GM06990 (cell line): ENCODE results near the gene SUPT4H1.

ENCODE experiments used
- DNase-seq: peaks from one replicate; pipeline ENCODE4 v3.0.0-alpha.2; 2011; ENCODE audit not compliant: insufficient read length; ENCODE audit errors: extremely low read depth
- H3K27me3 ChIP-seq: replicated peaks from 2 replicates; pipeline ENCODE4 v1.6.0; 2011; ENCODE audit warnings: low read length; ENCODE audit not compliant: control insufficient read depth, insufficient read depth
- H3K36me3 ChIP-seq: 2 replicates; pipeline ENCODE4 v1.5.1; 2011; ENCODE audit warnings: low read length; ENCODE audit not compliant: control insufficient read depth, insufficient read depth
- H3K4me3 ChIP-seq: replicated peaks from 2 replicates; pipeline ENCODE4 v1.5.1; 2011; ENCODE audit warnings: low read depth, mild to moderate bottlenecking, control low read depth, low read length
- TF ChIP-seq, protein P1 (sequence below): IDR thresholded peaks from 2 replicates; pipeline ENCODE4 v1.5.1; 2011; ENCODE audit warnings: low read length, control low read depth, mild to moderate bottlenecking, inconsistent platforms; ENCODE audit not compliant: insufficient read depth, poor library complexity, severe bottlenecking

The SUPT4H1 gene

DNA sequence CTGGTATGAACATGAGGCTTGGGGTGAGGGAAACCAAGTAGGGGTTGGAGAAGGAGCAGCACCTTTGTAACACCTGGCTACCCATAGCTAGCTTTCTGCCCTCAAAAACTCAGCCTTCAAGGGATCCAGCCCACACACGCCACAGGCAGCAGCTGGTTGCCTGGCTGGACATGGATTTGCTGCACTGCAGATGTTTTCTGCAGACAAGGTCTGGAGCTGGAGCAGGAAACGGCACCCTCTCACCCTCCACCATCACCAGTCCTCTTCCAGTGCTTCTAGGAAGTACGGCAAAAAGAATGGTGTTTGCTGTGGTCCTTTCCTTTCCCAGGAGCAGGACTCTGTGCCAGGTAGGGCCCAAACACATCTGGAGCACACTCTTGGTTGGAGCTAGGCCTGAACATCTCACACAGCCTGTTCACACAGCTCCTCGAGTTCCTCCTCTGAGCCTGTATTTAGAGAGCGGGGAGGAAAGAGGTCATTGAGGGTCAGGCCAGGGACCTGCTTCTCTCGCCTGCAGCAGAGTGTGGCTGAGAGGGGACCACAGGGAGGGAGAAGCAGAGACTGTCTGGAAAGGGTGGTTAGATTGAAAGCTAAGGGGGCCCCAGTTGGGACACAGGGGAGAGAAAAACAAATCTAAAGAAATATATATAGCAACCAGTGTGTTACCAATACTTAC is 2.7 kb upstream of the SUPT4H1 start:
- TF ChIP-seq, protein P1, sequence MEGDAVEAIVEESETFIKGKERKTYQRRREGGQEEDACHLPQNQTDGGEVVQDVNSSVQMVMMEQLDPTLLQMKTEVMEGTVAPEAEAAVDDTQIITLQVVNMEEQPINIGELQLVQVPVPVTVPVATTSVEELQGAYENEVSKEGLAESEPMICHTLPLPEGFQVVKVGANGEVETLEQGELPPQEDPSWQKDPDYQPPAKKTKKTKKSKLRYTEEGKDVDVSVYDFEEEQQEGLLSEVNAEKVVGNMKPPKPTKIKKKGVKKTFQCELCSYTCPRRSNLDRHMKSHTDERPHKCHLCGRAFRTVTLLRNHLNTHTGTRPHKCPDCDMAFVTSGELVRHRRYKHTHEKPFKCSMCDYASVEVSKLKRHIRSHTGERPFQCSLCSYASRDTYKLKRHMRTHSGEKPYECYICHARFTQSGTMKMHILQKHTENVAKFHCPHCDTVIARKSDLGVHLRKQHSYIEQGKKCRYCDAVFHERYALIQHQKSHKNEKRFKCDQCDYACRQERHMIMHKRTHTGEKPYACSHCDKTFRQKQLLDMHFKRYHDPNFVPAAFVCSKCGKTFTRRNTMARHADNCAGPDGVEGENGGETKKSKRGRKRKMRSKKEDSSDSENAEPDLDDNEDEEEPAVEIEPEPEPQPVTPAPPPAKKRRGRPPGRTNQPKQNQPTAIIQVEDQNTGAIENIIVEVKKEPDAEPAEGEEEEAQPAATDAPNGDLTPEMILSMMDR, result no peak
- peaks cover 2% of the 10 kb centered on the region for H3K36me3 ChIP-seq
- no peaks in the 10 kb centered on the region for H3K27me3 ChIP-seq
- no peak overlapping the region for H3K4me3 ChIP-seq
- DNase-seq, result no peak

DNA sequence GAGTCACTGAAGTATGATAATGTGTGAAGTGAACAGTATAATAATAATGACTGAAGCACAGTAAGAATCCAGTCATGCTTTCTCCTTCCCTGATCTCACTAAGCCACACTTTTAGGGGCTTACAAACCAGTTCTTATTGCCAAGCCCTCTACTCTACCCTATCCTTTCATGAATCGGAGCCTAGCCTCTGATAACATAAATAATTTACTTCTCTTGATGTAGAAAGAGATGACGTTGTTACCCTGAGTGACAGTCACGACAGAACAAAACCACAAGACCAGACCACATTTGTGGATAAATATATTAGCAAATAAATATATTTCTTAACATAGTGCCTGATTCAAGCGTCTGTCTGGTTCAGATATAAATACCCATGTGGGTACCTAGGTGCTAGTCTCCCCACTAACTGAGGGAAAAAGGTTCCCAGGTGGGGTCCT is 1.4 kb upstream of the SUPT4H1 start:
- Histone ChIP-seq H3K4me3 (peak overlapping the region; percentile 79), H3K27me3 (no peaks in the 10 kb centered on the region), H3K36me3 (peaks cover 3% of the 10 kb centered on the region)
- TF ChIP-seq, protein P1, result no peak
- no peak for DNase-seq

DNA sequence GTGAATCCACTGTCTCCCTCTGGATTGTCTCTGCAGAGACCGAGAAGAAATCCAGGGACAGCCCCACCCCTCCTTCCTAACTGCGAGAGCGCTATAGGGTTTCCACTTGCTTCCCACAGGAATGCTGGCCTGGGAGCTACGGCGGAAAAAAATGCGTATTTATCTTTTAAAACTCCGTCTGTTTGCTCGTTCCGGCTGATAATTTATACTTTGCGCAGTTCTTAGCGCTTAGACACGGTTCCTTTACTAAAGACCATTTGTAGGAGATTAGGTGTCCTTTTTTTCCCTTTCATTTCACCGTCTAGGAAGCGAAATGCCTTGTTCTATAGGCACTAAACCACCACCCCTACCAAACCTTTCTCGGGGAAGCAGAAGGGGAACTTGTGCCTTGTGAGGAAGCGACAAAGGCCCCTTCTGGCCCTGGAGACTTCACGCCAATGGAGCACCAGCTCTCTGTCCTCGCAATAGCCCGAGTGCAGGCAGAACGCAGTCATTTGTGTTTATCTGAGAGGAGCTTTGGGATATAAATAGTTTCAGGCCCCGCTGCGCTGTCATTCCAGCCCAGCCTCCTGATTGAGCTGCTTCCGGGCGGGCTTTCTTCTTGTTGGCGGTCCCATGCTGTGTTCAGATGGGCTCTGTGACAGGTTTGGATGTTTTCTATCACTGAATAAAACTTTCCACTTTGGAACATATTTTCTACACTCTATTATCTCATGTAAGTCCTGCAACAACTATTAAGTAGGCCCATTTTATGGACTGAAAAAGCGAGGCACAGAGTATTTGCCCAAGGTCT is 791 bp upstream of the SUPT4H1 start:
- Histone ChIP-seq H3K36me3 (peaks cover 5% of the 10 kb centered on the region), H3K4me3 (peak overlapping the region; percentile 79), H3K27me3 (no peaks in the 10 kb centered on the region)
- TF ChIP-seq, protein P1, result no peak
- peak; percentile 57 for DNase-seq

DNA sequence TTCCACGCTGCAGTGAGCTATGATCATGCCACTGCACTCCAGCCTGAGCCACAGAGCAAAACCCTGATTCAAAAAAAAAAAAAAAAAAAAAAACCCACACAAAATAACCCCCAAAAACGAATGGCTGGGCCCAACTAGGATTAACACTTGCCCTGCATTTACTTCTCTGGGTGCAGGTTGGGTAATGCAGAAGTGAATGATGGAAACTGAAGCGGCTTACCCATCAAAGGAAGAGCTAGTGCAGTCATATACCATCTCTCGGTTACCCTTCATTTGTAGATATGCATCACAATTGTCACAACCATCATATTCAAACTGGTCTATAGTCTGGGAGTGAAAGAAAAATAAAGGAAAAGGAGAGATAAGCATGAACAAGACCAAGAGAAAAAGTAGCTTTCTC is 819 bp downstream of the SUPT4H1 start:
- DNase-seq, result no peak

DNA sequence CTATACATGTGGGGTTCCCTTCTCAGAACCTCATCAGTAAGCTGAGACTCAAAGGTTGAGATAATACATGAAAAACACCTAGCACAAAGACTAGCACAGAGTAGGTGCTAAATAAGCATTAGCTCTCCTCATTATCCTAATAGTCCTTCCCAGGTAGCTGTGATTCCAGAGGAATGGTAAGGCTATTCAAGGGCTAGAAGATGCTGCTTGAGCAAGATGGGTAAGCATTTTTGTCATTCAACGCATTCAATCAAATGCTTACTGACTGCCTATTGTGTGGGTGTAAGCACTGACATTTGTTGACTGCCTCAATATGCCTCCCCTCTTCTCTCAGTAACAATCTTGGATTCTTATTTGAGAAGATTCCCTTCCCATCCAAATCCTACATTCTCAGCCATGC is 4.0 kb downstream of the SUPT4H1 start:
- no peak for DNase-seq

More for the DNA sequence above, 819 bp downstream of the SUPT4H1 start:
- Histone ChIP-seq H3K27me3 (no peaks in the 10 kb centered on the region), H3K36me3 (peaks cover 11% of the 10 kb centered on the region), H3K4me3 (peak overlapping the region; percentile 90)
- TF ChIP-seq, protein P1, result no peak

More for the DNA sequence above, 4.0 kb downstream of the SUPT4H1 start:
- TF ChIP-seq, protein P1, result no peak
- no peaks in the 10 kb centered on the region for H3K27me3 ChIP-seq
- H3K36me3 ChIP-seq, result peaks cover 18% of the 10 kb centered on the region
- no peak overlapping the region for H3K4me3 ChIP-seq
